Thoracic aorta (tissue), 2 donors: Measurements from ENCODE around the gene SSH2. TPM values are rescaled to one million over a fixed set of nuclear protein-coding genes. Genes with fewer than 3 reads are reported as not detected.

Source experiments
- ATAC-seq: fragments of 150-250 bp; one replicate; pipeline ENCODE4 v1.8.0; 2017; ENCODE audit warnings: low read depth; ENCODE audit not compliant: insufficient number of reproducible peaks, low FRiP score
- DNase-seq: peaks from one replicate; pipeline ENCODE4 v3.0.0-alpha.2; 2020; ENCODE audit warnings: low spot score
- H3K27ac ChIP-seq, 2 donors: fragments of 200-600 bp; sonication (generic); 1 replicate in 1 of 2; 2 replicates in 1 of 2; pipeline ENCODE4 v1.5.1; 2016; ENCODE audit warnings: mild to moderate bottlenecking in 2 of 2, moderate library complexity in 2 of 2
- H3K27me3 ChIP-seq: fragments of 200-600 bp; sonication (generic); replicated peaks from 2 replicates; pipeline ENCODE4 v1.6.0; 2016; ENCODE audit warnings: mild to moderate bottlenecking; ENCODE audit not compliant: insufficient read depth
- H3K36me3 ChIP-seq: fragments of 200-600 bp; sonication (generic); one replicate; pipeline ENCODE4 v1.5.1; 2016
- H3K4me1 ChIP-seq, 2 donors: fragments of 200-600 bp; sonication (generic); 1 replicate in 1 of 2; 2 replicates in 1 of 2; pipeline versions ENCODE4 v1.5.1 to v1.6.0; 2016; ENCODE audit warnings: low read depth in 2 of 2, mild to moderate bottlenecking in 1 of 2; ENCODE audit not compliant: control insufficient read depth in 1 of 2
- H3K4me3 ChIP-seq: fragments of 200-600 bp; sonication (generic); 2 replicates; pipeline ENCODE4 v1.5.1; 2016; ENCODE audit warnings: mild to moderate bottlenecking
- H3K9me3 ChIP-seq: fragments of 200-600 bp; sonication (generic); 2 replicates; pipeline ENCODE4 v1.5.1; 2016
- CTCF ChIP-seq: fragments of 200-600 bp; sonication (generic); IDR thresholded peaks from one replicate; pipeline ENCODE4 v1.5.1; 2019; ENCODE audit warnings: antibody characterized with exemption
- total RNA-seq, 2 donors: library from RNA; depleted of rRNA; stranded (reverse); fragments of >200 nt; gene quantifications; one replicate each; pipeline versions ENCODE4 v1.1.0 to v1.2.3, GENCODE V29; 2016

Gene SSH2
- total RNA-seq, 2 donors from 2014 or later: 31.5 to 33.2 TPM

DNA sequence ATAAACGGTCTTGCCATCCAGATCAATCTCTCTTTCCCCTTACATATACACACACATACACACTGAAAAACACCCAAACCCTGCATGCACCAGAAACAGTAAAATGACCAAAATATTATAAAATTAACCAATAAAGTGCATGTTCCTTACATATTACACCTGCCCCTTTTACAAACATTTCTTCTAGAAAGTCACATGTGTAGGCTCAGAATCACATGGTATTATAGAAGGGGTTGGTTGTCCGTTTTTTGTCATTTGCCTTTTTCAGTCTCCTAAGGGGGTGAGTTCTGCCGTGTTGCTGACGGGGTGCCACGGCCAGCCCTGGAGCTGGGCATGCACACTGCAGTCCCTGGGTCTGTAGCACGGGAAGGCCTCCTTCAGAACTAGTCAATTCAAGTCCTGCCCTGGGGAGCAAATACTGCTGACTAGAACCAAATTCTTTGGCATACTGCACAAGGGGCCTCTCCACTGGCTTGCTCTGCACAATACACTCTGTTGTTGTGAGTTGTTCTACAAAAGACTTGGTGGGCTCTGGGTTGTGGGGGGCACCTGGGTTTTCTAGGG is 299.3 kb downstream of the SSH2 start:
- no peak overlapping the region for H3K4me3 ChIP-seq
- H3K27ac ChIP-seq: no peak overlapping the region
- H3K9me3 ChIP-seq: no peaks in the 10 kb centered on the region
- DNase-seq (no peak), ATAC-seq (no peak)
- H3K27me3 ChIP-seq: no peaks in the 10 kb centered on the region
- peaks cover 18% of the 10 kb centered on the region for H3K36me3 ChIP-seq
- H3K4me1 ChIP-seq: no peaks in the 10 kb centered on the region
- TF ChIP-seq CTCF: no peak

GRCh38 chr17:29629839-29630238 is 300.2 kb downstream of the SSH2 start:
- no peak overlapping the region for H3K27ac ChIP-seq
- no peaks in the 10 kb centered on the region for H3K9me3 ChIP-seq
- no peak overlapping the region for H3K4me3 ChIP-seq
- no peaks in the 10 kb centered on the region for H3K27me3 ChIP-seq
- ATAC-seq (no peak), DNase-seq (no peak)
- no peak for TF ChIP-seq CTCF
- H3K36me3 ChIP-seq: peaks cover 16% of the 10 kb centered on the region
- no peaks in the 10 kb centered on the region for H3K4me1 ChIP-seq

DNA sequence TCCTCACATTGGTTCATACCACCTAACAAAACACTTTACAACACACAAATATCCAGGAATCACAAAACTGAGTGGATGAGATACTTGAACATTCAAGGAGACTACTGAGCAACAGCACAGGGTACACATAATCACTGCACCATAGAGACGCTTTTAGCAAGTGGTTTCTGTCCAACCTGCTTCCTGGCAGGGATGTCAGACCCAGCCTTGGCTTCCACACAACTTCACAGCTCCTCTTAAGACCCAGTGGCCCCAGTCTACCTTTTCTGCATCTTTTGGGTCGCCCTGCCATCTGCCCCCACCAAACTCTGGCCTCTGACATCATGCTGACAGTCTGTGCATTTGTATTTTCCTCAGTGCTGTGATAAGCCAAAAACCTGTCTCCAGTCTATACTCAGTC is 301.4 kb downstream of the SSH2 start:
- no peak overlapping the region for H3K4me3 ChIP-seq
- ATAC-seq (no peak), DNase-seq (no peak)
- H3K9me3 ChIP-seq: no peaks in the 10 kb centered on the region
- peaks cover 16% of the 10 kb centered on the region for H3K36me3 ChIP-seq
- no peaks in the 10 kb centered on the region for H3K27me3 ChIP-seq
- H3K27ac ChIP-seq: no peak overlapping the region
- TF ChIP-seq CTCF: no peak
- no peaks in the 10 kb centered on the region for H3K4me1 ChIP-seq

DNA sequence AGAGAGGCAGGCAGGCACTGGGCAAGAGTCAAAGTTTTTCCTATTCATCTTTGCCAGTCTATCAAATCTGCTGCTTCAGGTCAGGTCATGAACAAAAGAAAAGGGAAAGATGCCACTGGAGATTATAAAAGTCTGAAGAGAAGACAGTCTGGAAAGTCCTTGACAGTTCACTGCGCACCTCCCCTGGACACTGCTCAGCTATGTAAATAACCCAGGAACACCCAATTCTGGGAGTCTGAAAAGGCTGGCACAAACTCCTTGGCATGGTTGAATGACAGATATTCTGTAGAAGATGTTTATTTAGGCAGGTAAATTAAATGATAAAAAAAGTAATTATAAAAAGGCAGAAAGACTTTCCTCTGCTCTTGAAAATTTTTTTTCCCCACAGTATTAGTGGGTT is 302.1 kb downstream of the SSH2 start:
- no peaks in the 10 kb centered on the region for H3K9me3 ChIP-seq
- no peak overlapping the region for H3K27ac ChIP-seq
- H3K4me1 ChIP-seq: peaks cover 0 to 4% of the 10 kb centered on the region in 2 donors
- ATAC-seq (no peak), DNase-seq (no peak)
- H3K27me3 ChIP-seq: no peaks in the 10 kb centered on the region
- peaks cover 16% of the 10 kb centered on the region for H3K36me3 ChIP-seq
- H3K4me3 ChIP-seq: no peak overlapping the region
- TF ChIP-seq CTCF: no peak

GRCh38 chr17:29625037-29625750 is 304.8 kb downstream of the SSH2 start:
- Histone ChIP-seq H3K27ac (no peak overlapping the region), H3K4me1 (peaks cover 3 to 21% of the 10 kb centered on the region in 2 donors), H3K27me3 (no peaks in the 10 kb centered on the region), H3K4me3 (no peak overlapping the region), H3K9me3 (no peaks in the 10 kb centered on the region), H3K36me3 (peaks cover 4% of the 10 kb centered on the region)
- no peak for TF ChIP-seq CTCF
- ATAC-seq (no peak), DNase-seq (no peak)
